Measurements from ENCODE around the gene INPP5F.

The INPP5F gene

GRCh38 chr10:119815671-119816070, 89.8 kb downstream of the INPP5F start:
- DNase-seq (ENCODE audit: low read depth in 3 of 3, low spot score in 1 of 3): no peak

- no peak for DNase-seq (ENCODE audit: low read depth in 3 of 3, low spot score in 1 of 3)
Measured at GRCh38 chr10:119817991-119818888, 92.4 kb downstream of the INPP5F start.

GRCh38 chr10:119818889-119819270, 93.0 kb downstream of the INPP5F start:
- no peak for DNase-seq (ENCODE audit: low read depth in 3 of 3, low spot score in 1 of 3)

DNA sequence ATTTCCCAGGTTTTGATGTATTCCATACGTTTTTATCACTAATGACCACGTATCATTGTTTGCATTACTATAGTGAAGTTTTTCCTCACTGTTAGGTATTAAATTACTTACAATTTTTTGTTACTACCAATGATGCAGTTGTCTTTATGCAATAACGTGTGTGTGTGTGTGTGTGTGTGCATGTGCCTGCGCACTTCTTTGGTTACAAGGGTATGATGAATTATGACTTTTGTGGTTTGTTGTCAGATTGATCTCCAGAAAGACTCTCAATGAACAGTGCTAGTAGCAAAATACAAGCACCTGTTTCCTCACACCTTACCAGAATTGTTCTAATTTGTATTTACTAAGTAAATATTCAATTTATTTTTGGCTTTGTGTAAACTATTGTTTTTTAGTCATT, 95.3 kb downstream of the INPP5F start:
- no peak for DNase-seq (ENCODE audit: low read depth in 3 of 3, low spot score in 1 of 3)

DNA sequence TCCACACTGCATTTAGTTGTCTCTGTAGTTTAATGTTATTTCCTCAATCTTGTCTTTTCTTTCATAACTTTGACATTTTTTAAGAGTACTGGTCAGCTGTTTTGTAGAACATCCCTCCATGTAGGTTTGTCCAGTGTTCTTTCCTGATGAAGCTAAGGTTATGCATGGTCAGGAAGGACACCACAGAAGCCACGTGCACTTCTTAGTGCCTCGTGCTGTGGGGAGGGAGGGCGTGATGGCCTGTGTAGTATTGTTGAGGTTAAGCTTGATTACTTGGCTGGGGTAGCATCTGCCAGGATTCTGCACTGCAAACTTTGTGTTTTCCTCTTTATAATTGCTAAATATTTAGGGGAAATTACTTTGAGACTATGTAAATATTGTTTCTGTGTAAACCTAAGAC, 98.4 kb downstream of the INPP5F start:
- no peak for DNase-seq (ENCODE audit: low read depth in 3 of 3, low spot score in 1 of 3)

DNA sequence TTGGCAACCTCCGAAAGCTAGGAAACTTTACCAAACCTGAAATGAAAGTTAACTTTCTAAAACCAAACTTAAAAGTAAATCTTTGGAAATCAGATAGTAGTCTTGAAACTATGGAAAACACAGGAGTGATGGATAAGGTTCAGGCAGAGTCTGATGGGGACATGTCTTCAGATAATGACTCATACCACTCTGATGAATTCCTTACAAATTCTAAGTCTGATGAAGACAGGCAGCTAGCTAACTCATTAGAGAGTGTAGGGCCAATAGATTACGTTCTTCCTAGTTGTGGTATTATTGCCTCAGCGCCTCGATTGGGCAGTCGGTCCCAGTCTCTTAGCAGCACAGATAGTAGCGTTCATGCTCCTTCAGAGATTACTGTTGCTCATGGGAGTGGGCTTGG, 100.9 kb downstream of the INPP5F start:
- DNase-seq (ENCODE audit: low read depth in 3 of 3, low spot score in 1 of 3): no peak

- no peak for DNase-seq (ENCODE audit: low read depth in 3 of 3, low spot score in 1 of 3)
Measured at GRCh38 chr10:119827430-119827829, 101.6 kb downstream of the INPP5F start.

DNA sequence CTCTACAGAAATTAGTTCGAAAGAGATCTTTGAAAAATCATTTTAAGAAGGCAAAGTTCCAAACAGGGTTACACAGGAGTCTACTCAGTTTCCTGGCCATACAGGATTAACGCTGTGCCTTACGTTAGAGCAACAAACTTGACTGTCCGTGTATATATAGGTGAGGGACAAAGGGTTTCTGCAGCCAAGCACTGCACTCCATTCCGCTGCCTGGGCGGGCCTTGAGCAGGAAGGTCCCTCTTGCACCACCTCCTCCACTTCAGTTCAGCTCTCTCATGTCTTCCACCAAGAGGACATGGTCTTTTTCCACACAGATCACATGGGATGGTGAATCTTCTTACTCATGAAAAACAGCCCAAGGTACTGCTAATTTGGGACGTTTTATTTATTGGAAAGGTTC, 103.6 kb downstream of the INPP5F start:
- DNase-seq (ENCODE audit: low read depth in 3 of 3, low spot score in 1 of 3): no peak

GRCh38 chr10:119830851-119831250, 105.0 kb downstream of the INPP5F start:
- no peak for DNase-seq (ENCODE audit: low read depth in 3 of 3, low spot score in 1 of 3)

- no peak for DNase-seq (ENCODE audit: low read depth in 3 of 3, low spot score in 1 of 3)
Measured at GRCh38 chr10:119831656-119832055, 105.8 kb downstream of the INPP5F start.

DNA sequence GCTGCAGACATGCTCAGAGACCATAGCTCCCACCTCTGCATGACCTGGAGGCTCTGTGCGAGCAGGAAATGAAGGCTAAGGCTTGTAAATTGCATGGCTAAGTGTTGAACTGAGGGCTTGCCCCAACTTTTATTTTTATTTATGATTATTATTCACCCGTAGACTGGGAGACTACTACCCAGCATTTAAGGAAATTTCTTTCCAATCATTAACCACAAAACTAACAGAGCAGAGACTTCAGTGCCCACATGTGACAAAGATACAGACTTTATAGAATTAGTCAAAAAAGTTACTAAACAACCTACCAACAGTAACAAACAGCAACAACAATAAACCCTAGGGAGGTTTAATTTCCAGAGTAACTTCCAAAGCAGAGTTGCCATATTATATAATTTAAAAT, 107.1 kb downstream of the INPP5F start:
- DNase-seq (ENCODE audit: low read depth in 3 of 3, low spot score in 1 of 3): no peak

- DNase-seq (ENCODE audit: low read depth in 3 of 3, low spot score in 1 of 3): no peak
Measured at GRCh38 chr10:119834188-119834587, 108.3 kb downstream of the INPP5F start.

DNA sequence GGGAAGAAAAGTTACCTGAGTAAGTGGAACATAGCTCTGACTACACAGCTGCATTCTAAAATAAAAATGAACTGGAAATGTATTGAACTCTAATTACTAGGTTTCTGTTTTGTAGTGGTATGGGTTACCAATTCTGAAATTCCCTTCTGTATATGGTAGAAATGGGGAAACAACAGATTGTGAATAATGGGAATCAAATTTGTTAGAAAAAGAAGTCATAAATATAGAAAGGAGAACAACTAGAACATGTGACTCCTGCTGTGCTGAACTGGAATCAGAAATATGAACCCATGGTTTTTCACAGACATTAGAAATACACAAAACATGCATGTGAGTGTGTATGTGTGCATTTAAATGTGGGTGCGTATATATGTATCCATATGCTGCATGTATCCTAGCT, 119.8 kb downstream of the INPP5F start:
- DNase-seq (ENCODE audit: low read depth in 3 of 3, low spot score in 1 of 3): no peak

DNA sequence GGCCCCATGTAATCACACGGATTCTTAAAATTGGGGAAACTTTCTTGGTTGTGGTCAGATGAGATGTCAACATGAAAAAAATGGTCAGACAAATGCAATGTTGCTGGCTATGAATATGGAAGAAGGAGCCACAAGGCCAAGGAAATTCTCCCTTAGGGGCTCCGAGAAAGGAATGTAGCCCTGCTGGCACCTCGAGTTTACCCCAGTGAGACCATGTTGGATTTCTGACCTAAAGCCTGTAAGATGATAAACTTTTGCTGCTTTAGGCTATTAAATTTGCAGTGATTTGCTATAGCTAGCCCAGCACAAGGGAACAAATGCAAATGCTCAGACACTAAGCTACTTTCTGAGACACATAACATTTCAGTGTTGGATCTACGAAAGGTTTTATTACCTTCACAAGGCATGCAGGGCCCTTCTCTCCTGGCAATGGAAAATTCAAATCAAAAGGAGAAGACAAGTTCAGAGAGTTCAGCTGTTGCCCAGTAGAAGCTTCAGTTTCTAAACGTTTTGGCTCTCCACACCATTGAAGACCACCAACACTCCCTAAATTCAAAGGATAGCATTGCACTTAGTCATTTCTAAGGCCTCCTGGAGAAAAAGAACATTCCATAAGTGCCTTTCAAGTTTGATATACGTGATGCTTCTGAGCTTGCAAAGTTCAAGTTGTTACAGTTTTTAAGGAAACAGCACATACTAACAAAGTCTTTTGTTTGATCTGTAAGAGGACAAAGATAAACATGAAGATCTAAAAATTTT, 123.4 kb downstream of the INPP5F start:
- DNase-seq (ENCODE audit: low read depth in 3 of 3, low spot score in 1 of 3): no peak

DNA sequence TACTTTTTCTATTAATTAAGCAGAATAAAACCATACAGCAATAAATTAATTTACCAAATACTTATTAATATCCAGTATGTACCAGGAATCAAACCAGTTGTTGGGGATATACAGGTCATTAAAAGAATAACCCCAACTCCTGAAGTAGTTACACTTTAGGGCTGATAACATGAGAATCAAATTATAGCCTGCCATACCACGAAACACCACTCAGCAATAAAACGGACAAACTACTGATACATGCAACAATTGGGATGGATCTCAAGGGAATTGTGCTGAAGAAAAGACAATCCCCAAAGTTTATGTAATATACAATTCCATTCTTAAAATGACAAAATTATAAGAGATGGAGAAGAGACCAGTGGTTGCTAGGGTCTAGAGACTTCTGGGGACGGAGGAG, 124.1 kb downstream of the INPP5F start:
- no peak for DNase-seq (ENCODE audit: low read depth in 3 of 3, low spot score in 1 of 3)

GRCh38 chr10:119852277-119852676, 126.4 kb downstream of the INPP5F start:
- no peak for DNase-seq (ENCODE audit: low read depth in 3 of 3, low spot score in 1 of 3)

DNA sequence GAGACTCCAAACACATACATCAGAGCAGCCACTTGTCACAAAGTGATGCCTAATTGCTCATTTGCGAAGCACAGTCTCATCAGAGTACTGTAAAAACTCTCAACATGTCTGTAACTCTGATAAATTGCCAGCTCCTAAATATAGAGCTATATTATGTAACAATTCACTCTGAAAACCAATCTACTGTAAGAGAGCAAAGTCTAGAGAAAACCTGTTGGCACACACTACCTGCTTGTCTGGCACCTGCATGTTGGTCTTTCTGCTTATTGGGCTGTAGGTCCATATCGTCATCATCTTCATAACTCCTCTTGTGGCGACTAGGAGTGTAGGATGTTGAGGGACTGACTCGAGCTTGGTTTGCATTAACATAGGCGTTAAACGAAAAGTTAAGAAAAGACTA, 127.0 kb downstream of the INPP5F start:
- DNase-seq (ENCODE audit: low read depth in 3 of 3, low spot score in 1 of 3): no peak

DNA sequence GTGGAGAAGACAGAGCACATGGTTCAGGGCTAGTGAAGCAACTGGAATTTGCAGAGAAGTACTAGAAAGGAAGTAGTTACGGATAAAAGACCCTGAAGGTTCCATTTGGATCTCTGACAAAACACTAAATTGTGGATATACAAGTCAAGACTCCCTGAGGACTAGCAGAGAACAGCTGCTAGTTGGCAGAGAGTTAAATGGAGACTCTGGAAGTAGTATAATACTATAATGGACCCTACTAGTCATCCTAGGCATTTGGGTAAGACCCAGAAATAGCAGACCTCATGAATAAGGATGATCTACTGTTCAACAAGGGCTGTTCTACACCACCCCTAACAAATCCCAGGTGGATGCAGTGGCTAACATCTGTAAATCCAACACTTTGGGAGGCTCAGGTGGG, 127.7 kb downstream of the INPP5F start:
- DNase-seq (ENCODE audit: low read depth in 3 of 3, low spot score in 1 of 3): no peak

DNA sequence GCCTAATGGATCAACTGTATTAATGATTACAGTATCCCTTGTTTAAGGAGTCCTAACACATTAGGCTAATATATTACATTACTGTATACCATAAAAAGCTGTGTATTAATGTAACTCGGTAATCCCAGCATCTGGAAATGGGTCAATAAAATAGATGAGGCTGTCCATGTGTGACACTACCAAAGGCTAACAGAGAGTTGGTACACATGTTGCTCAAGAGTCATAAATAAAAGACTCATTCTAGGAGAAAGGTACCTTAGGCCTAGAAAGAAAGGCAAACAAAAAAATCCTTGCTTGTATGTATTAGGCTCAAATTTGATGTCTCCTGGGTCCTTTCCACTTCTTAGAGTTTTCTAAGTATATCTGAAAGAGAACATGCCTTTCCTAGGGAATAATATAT, 132.2 kb downstream of the INPP5F start:
- DNase-seq (ENCODE audit: low read depth in 3 of 3, low spot score in 1 of 3): no peak

GRCh38 chr10:119859420-119860258, 133.8 kb downstream of the INPP5F start:
- DNase-seq (ENCODE audit: low read depth in 3 of 3, low spot score in 1 of 3): no peak

GRCh38 chr10:119860866-119861607, 135.2 kb downstream of the INPP5F start:
- no peak for DNase-seq (ENCODE audit: low read depth in 3 of 3, low spot score in 1 of 3)
